ENCODE data around the gene IL4R.
"Not testable (repeated sequence)": the region's sequence is repeated elsewhere in the genome, so short reads cannot be mapped to it uniquely, and the experiment has no call there.

Gene IL4R

DNA sequence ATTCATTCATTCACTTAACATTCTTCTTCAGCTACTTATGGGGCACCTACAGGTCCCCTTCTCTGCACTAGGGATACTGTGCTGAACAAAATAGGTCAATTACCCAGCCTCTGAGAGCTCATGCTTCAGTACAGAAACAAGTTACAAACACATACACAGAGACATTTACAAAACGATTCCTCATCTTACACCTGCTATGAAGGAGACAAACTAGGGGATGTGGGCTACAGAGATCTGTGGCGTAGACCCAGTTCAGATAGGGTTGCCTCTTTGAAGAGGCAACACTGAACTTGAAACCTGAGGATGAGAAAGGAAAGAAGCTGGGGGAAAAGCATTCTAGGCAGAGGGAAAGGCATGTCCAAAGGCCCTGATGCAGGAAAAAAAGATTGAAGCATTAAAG, 93.4 kb downstream of the IL4R start:
- DNase-seq = no peak

DNA sequence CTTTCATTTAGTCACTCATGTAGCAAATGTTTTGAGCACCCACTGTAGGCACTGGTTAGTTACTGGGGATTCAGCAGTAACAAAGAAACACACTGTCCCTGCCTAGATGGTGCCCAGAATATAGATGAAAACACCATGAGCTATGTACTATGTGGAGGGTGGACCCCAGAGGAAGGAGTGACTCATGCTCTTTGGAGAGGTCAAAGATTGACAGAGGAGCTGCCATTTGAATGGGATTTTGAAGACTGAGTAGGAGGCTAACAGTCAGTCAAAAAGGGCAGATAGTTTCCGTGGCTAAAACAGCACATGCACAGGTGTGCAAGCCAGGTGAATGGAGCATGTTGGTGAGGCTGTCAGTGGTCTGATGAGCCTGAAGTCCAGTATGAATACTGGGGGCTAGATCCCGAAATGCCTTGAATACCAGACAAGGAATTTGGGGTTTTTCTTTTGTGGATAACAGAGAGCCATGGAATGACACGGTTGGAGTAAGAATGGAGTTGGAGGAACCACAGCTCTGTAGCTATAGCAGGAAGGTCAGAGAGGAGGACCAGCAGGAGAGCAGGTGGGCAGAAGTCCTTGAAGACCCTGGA, 94.3 kb downstream of the IL4R start:
- DNase-seq = no peak

DNA sequence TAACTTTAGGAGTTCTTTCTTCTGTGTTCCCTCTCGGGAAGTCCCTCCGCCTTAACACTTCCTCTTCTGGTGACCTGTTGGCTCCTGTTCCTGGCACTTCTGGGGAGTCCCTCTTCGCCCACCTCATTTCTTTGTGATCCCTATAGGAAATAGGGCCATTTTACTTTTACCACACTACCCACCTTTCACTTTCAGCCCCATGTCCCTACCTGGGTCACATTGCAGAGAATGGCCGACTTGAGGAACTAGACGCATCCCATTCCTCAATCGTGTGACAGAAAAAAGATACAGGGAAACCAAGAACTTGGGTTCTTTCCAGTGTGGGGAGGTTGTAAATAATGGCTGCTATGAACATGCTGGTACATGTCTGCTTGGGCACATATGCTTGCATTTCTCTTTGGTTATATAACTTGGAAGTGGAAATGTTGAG, 94.8 kb downstream of the IL4R start:
- no peak for DNase-seq

DNA sequence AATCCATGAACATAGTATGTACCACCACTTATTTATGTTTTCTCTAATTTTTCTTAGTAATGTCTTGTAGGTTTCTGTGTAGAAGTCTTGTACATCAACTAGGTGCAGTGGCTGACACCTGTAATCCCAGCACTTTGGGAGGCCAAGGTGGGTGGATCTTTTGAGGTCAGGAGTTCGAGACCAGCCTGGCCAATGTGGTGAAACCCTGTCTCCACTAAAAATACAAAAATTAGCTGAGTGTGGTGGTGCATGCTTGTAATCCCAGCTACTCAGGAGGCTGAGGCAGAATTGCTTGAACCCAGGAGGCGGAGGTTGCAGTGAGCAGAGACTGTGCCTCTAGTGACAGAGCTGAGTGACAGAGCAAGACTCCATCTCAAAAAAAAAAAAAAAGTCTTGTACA, 96.2 kb downstream of the IL4R start:
- DNase-seq = not testable (repeated sequence)

DNA sequence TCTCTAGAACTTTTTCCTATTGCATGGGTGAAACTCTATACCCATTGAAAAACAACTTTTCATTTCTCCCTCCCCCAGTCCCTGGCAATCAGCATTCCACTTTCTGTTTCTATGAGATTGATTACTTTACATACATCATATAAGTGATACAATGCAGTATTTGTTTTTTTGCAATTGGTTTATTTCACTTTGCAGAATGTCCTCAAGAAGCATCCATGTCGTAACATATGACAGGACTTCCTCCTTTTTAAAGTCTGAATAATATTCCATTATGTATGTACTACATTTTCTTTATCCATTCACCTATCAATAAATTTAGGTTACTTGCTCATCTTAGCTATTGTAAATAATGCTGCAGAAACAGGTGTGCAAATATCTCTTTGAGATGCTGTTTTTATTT, 97.0 kb downstream of the IL4R start:
- DNase-seq = no peak

DNA sequence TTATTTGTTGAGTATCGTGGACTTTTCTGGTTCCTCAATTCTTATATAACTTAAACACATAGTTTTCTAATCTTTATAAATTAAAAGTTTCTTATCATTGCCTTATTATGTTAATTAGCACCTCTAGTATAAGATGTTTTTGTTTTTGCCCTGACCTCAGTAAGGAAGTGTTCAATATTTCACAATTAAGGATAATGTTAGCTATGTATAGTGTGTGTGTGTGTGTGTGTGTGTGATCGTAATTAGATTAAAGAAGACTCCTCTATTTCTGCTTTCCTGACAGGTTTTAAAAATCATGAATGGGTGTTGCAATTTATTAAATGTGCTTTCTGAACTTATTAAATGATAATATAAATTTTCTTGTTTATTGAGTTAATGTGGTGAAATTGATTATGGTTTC, 100.2 kb downstream of the IL4R start:
- no peak for DNase-seq

Data from KG1 (cell line).